Parathyroid adenoma (tissue), 2 donors: Measurements from ENCODE around the gene UGT2B7.

ENCODE experiments used
- H2AFZ ChIP-seq: fragments of 300-600 bp; sonication (generic); one replicate; pipeline ENCODE4 v1.7.0; 2017; ENCODE audit warnings: antibody characterized with exemption, mild to moderate bottlenecking
- H3K27ac ChIP-seq: fragments of 300-600 bp; sonication (generic); one replicate; pipeline ENCODE4 v1.7.0; 2017
- H3K27me3 ChIP-seq: fragments of 300-600 bp; sonication (generic); one replicate; pipeline ENCODE4 v1.7.0; 2017; ENCODE audit warnings: low read length; ENCODE audit not compliant: control insufficient read depth, insufficient read depth
- H3K36me3 ChIP-seq: fragments of 300-600 bp; sonication (generic); one replicate; pipeline ENCODE4 v1.7.0; 2017; ENCODE audit warnings: low read length; ENCODE audit not compliant: control insufficient read depth, insufficient read depth
- H3K4me1 ChIP-seq: fragments of 300-600 bp; sonication (generic); one replicate; pipeline ENCODE4 v1.7.0; 2017; ENCODE audit warnings: control low read depth
- H3K4me2 ChIP-seq: fragments of 300-600 bp; sonication (generic); one replicate; pipeline ENCODE4 v1.7.0; 2017; ENCODE audit warnings: low read length
- H3K4me3 ChIP-seq: fragments of 300-600 bp; sonication (generic); one replicate; pipeline ENCODE4 v1.7.0; 2017; ENCODE audit warnings: low read depth, low read length
- H3K79me2 ChIP-seq: fragments of 300-600 bp; sonication (generic); one replicate; pipeline ENCODE4 v1.7.0; 2017; ENCODE audit warnings: control low read depth
- H3K9ac ChIP-seq: fragments of 300-600 bp; sonication (generic); one replicate; pipeline ENCODE4 v1.7.0; 2017; ENCODE audit warnings: mild to moderate bottlenecking
- H3K9me3 ChIP-seq: fragments of 300-600 bp; sonication (generic); one replicate; pipeline ENCODE4 v1.7.0; 2017; ENCODE audit warnings: low read length; ENCODE audit not compliant: control insufficient read depth
- TF ChIP-seq, protein P1 (sequence below): fragments of 300-600 bp; sonication (generic); IDR thresholded peaks from one replicate; pipeline ENCODE4 v1.7.0; 2017; ENCODE audit warnings: antibody characterized with exemption, mild to moderate bottlenecking
- donor health status: primary hyperparathyroidism.

UGT2B7 gene

DNA sequence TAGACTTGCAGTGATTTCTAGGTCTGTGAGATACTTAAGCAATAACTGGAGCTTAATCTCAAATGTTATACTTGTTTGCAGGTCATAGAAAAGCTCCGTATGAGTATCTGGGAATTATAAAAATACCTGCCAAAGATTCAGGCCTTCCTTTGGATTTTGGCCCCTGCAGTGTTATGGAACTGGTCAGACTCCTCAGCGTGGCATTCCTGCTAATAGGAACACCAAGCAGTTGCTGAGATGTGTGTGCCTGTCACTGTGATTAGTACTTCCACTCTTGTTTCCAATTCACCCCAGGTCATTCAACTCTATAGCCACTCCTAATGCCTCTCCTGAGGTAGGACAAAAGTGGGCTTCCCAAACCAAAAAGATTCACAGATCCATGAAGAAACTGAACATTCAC lies 7.8 kb upstream of the UGT2B7 start:
- H3K4me2 ChIP-seq, result no peak overlapping the region
- H3K27ac ChIP-seq, result no peak overlapping the region
- H3K9me3 ChIP-seq, result no peaks in the 10 kb centered on the region
- H3K4me1 ChIP-seq, result no peaks in the 10 kb centered on the region
- no peaks in the 10 kb centered on the region for H3K36me3 ChIP-seq
- H3K9ac ChIP-seq, result no peak overlapping the region
- TF ChIP-seq, protein P1, sequence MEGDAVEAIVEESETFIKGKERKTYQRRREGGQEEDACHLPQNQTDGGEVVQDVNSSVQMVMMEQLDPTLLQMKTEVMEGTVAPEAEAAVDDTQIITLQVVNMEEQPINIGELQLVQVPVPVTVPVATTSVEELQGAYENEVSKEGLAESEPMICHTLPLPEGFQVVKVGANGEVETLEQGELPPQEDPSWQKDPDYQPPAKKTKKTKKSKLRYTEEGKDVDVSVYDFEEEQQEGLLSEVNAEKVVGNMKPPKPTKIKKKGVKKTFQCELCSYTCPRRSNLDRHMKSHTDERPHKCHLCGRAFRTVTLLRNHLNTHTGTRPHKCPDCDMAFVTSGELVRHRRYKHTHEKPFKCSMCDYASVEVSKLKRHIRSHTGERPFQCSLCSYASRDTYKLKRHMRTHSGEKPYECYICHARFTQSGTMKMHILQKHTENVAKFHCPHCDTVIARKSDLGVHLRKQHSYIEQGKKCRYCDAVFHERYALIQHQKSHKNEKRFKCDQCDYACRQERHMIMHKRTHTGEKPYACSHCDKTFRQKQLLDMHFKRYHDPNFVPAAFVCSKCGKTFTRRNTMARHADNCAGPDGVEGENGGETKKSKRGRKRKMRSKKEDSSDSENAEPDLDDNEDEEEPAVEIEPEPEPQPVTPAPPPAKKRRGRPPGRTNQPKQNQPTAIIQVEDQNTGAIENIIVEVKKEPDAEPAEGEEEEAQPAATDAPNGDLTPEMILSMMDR, result no peak
- H2AFZ ChIP-seq, result no peak overlapping the region
- H3K79me2 ChIP-seq, result no peaks in the 10 kb centered on the region
- H3K27me3 ChIP-seq, result no peaks in the 10 kb centered on the region
- H3K4me3 ChIP-seq, result no peak overlapping the region

DNA sequence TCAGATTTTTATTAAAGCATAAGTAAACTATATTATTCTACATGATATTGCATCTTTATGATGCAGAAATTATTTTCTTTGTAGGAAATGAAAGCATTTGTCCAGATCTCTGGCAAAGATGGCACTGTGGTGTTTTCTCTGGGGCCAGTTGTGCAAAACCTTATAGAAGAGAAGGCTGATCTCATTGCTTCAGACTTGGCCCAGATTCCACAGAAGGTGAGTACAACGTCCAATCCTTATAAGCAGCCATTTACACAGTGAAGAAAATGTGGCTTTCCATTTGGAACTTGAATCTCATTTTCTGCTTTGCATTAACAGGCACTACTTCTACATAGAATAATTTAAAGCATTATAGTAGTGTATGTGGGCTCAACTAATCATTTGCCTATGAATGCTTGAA lies 6.9 kb upstream of the UGT2B7 start:
- no peak overlapping the region for H3K27ac ChIP-seq
- H3K4me2 ChIP-seq, result no peak overlapping the region
- H3K79me2 ChIP-seq, result no peaks in the 10 kb centered on the region
- H3K27me3 ChIP-seq, result no peaks in the 10 kb centered on the region
- no peaks in the 10 kb centered on the region for H3K4me1 ChIP-seq
- H3K9me3 ChIP-seq, result no peaks in the 10 kb centered on the region
- no peak overlapping the region for H2AFZ ChIP-seq
- TF ChIP-seq, protein P1, result no peak
- H3K36me3 ChIP-seq, result no peaks in the 10 kb centered on the region
- no peak overlapping the region for H3K4me3 ChIP-seq
- H3K9ac ChIP-seq, result no peak overlapping the region

DNA sequence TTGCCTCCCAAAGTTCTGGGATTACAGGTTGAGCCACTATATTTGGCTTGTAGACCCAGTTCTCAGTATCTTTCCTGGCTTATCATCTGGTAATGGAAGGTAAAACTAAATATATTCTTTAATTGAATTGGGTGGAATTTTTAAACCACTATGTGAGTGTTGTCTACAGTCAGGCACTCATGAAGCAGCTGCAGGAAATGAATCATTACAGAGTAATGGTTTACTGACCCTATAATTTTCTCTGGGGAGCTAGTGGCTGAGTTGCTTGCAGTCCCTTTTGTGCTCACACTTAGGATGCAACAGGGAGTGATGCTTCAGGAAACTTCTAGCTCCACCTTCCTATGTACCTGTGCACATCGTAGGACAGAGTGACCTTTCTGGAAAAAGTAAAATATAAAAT lies 4.1 kb upstream of the UGT2B7 start:
- H3K36me3 ChIP-seq, result no peaks in the 10 kb centered on the region
- H2AFZ ChIP-seq, result no peak overlapping the region
- H3K27me3 ChIP-seq, result no peaks in the 10 kb centered on the region
- H3K4me1 ChIP-seq, result no peaks in the 10 kb centered on the region
- no peak overlapping the region for H3K9ac ChIP-seq
- H3K4me2 ChIP-seq, result no peak overlapping the region
- no peak overlapping the region for H3K27ac ChIP-seq
- TF ChIP-seq, protein P1, result no peak
- no peak overlapping the region for H3K4me3 ChIP-seq
- no peaks in the 10 kb centered on the region for H3K79me2 ChIP-seq
- no peaks in the 10 kb centered on the region for H3K9me3 ChIP-seq

DNA sequence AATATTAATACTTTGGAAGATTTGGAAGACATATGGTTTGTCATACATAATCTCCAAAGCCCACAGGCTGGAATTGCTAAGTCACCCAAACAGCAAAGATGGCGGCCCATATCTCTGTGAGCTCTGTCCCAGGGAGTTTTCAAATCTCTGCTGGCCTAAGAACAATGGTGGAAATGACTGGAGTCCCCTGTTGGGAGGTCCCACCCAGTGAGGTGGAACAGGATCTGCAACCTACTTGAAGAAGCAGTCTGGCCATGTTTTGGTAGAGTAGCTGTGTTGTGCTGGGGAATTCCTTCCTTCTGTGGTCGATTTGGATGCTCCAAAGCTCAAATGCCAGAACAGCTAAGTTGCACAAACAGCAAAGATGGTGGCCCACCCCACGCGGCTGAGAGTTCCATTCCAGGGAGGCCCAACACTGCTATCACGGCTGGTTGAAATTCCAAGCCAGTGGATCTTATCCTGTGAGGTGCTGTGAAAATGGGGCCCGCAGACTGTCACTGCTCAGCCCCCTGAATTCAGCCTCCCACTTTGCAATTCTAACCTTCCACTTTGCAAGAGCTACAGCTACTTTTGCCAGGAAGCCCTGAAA lies 3.2 kb upstream of the UGT2B7 start:
- no peak overlapping the region for H3K4me3 ChIP-seq
- H3K4me2 ChIP-seq, result no peak overlapping the region
- H3K4me1 ChIP-seq, result no peaks in the 10 kb centered on the region
- no peaks in the 10 kb centered on the region for H3K27me3 ChIP-seq
- TF ChIP-seq, protein P1, result no peak
- no peaks in the 10 kb centered on the region for H3K36me3 ChIP-seq
- H3K79me2 ChIP-seq, result no peaks in the 10 kb centered on the region
- no peak overlapping the region for H2AFZ ChIP-seq
- no peak overlapping the region for H3K9ac ChIP-seq
- no peak overlapping the region for H3K27ac ChIP-seq
- no peaks in the 10 kb centered on the region for H3K9me3 ChIP-seq

DNA sequence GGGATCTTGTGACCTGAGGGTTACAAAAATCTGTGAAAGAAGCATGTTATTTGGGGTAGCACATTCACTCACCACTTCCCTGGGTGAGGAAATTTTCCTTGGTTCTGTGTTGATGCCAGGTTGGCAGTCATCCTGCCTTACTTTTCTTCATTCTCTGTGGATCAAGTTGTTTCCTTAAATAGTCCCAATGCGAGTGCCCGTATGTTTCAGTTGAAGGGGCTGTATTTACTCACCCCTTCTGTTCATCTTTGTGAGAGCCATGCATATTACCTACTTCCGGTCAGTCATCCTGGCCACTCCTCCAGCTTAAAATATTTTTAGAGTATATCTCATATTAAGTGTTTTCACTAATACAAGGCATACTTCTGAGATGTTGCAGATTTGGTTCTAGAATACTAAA lies 2.6 kb upstream of the UGT2B7 start:
- H3K36me3 ChIP-seq, result no peaks in the 10 kb centered on the region
- no peaks in the 10 kb centered on the region for H3K9me3 ChIP-seq
- H3K4me2 ChIP-seq, result no peak overlapping the region
- no peak overlapping the region for H3K4me3 ChIP-seq
- TF ChIP-seq, protein P1, result no peak
- no peak overlapping the region for H2AFZ ChIP-seq
- H3K9ac ChIP-seq, result no peak overlapping the region
- H3K27me3 ChIP-seq, result no peaks in the 10 kb centered on the region
- no peak overlapping the region for H3K27ac ChIP-seq
- H3K79me2 ChIP-seq, result no peaks in the 10 kb centered on the region
- H3K4me1 ChIP-seq, result no peaks in the 10 kb centered on the region
